Endodermal cell (in vitro differentiated cells): Measurements from ENCODE around the gene SUSD6. TPM values are rescaled to one million over a fixed set of nuclear protein-coding genes. Genes with fewer than 3 reads are reported as not detected.
A peak's percentile ranks its signal among the peaks of the same experiment; 100 is the strongest.

Experiments used
- DNase-seq: peaks from one replicate; pipeline ENCODE4 v3.0.0-alpha.2; 2017
- H3K27ac ChIP-seq: 2 replicates; pipeline ENCODE4 v1.5.1; 2013; ENCODE audit warnings: mild to moderate bottlenecking, low read depth, low read length, moderate library complexity
- H3K27me3 ChIP-seq: 2 replicates; pipeline ENCODE4 v1.6.1; 2013; ENCODE audit warnings: mild to moderate bottlenecking, low read length, moderate library complexity; ENCODE audit not compliant: insufficient read depth, control insufficient read depth, poor library complexity, severe bottlenecking
- H3K36me3 ChIP-seq: 2 replicates; pipeline ENCODE4 v1.7.0; 2013; ENCODE audit warnings: mild to moderate bottlenecking, low read length, moderate library complexity; ENCODE audit not compliant: control insufficient read depth, insufficient read depth
- H3K4me1 ChIP-seq: one replicate; pipeline ENCODE4 v1.7.0; 2013; ENCODE audit warnings: low read length; ENCODE audit not compliant: control insufficient read depth, insufficient read depth
- H3K4me3 ChIP-seq: 2 replicates; pipeline ENCODE4 v1.5.1; 2013; ENCODE audit warnings: mild to moderate bottlenecking, low read length, moderate library complexity
- H3K9ac ChIP-seq: 2 replicates; pipeline ENCODE4 v1.6.1; 2013; ENCODE audit warnings: mild to moderate bottlenecking, low read length, moderate library complexity; ENCODE audit not compliant: poor library complexity, severe bottlenecking; ENCODE audit errors: extremely low read depth
- H3K9me3 ChIP-seq: 2 replicates; pipeline ENCODE4 v1.6.1; 2013; ENCODE audit warnings: mild to moderate bottlenecking, low read length, moderate library complexity; ENCODE audit not compliant: control insufficient read depth
- H3K27ac Mint-ChIP-seq: 2 replicates; pipeline ENCODE4 v1.8.0; 2020; ENCODE audit warnings: mixed read lengths
- H3K27me3 Mint-ChIP-seq: 2 replicates; pipeline ENCODE4 v1.8.0; 2021; ENCODE audit warnings: mild to moderate bottlenecking, mixed read lengths; ENCODE audit not compliant: insufficient read depth
- H3K36me3 Mint-ChIP-seq: 2 replicates; pipeline ENCODE4 v1.8.0; 2020; ENCODE audit warnings: low read depth, mixed read lengths
- H3K4me1 Mint-ChIP-seq: 2 replicates; pipeline ENCODE4 v1.8.0; 2020; ENCODE audit warnings: mixed read lengths
- H3K4me3 Mint-ChIP-seq: 2 replicates; pipeline ENCODE4 v1.8.0; 2020; ENCODE audit warnings: mild to moderate bottlenecking, moderate library complexity, mixed read lengths
- H3K9me3 Mint-ChIP-seq: 2 replicates; pipeline ENCODE4 v1.8.0; 2020; ENCODE audit warnings: mild to moderate bottlenecking, mixed read lengths
- WGBS, 2 experiments: methylation state at CpG; one replicate each; pipeline versions ENCODE4 v1.1.5 to v1.1.7; 2013; ENCODE audit warnings: missing lambda C conversion rate in 2 of 2, mixed read lengths in 1 of 2; ENCODE audit not compliant: insufficient coverage in 1 of 2, insufficient read length in 1 of 2; 5-methylcytosine and 5-hydroxymethylcytosine counted together
- total RNA-seq, 2 donors: library from RNA; stranded (reverse); fragmentation: NEBNext Ultra II Directional in 1 of 2; extraction: Animal tissue kit (Norgen Biotek cat#: 25700) in 1 of 2; gene quantifications; 2 replicates in 1 of 2; 3 replicates in 1 of 2; pipeline ENCODE4 v1.2.1, GENCODE V29; 2021
- TF ChIP-seq, protein P1 (sequence below): fragments of 200-600 bp; sonication (generic); conservative IDR thresholded peaks from 2 replicates; pipeline ENCODE4 v1.5.0; 2021; ENCODE audit warnings: antibody characterized with exemption, mild to moderate bottlenecking

Gene SUSD6
- total RNA-seq, 2 donors from 2014 or later, result 5.7 to 5.9 TPM

DNA sequence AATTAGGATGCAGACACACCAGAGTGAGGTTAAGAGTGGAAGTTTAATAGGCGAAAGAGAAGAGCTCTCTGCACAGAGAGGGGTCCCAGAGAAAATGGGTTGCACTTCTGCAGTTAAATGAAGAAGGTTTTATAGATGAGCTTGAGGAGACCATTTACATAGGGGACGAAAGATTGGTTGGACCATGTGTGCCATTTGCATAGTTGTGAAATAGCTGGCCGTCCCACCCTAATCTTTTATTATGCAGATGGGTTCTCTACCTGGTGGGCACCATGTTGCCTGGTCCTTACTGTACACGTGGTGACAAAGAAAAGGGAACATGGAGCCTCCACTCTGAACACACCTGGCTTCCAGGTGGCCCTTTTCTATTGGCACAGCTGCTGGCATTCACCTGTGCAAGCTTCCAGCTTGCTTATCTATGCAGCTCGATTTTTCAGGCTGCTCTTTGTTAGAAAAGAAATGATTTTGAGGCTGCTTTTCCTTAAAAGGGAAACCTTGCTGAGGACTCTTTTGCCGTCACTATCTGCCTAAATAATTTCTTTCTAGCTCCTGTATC lies 88.4 kb downstream of the SUSD6 start:
- H3K36me3 Mint-ChIP-seq, result no peaks in the 10 kb centered on the region
- Histone ChIP-seq H3K36me3 (no peaks in the 10 kb centered on the region), H3K4me1 (peaks cover 14% of the 10 kb centered on the region), H3K4me3 (no peak overlapping the region), H3K9ac (no peak overlapping the region), H3K9me3 (no peaks in the 10 kb centered on the region), H3K27ac (no peak overlapping the region), H3K27me3 (no peaks in the 10 kb centered on the region)
- WGBS, 2 experiments, result 82 to 83% methylated on average over 4 to 6 of the region's 6 CpGs
- peaks cover 42% of the 10 kb centered on the region for H3K4me1 Mint-ChIP-seq
- H3K27ac Mint-ChIP-seq, result no peak overlapping the region
- TF ChIP-seq, protein P1, sequence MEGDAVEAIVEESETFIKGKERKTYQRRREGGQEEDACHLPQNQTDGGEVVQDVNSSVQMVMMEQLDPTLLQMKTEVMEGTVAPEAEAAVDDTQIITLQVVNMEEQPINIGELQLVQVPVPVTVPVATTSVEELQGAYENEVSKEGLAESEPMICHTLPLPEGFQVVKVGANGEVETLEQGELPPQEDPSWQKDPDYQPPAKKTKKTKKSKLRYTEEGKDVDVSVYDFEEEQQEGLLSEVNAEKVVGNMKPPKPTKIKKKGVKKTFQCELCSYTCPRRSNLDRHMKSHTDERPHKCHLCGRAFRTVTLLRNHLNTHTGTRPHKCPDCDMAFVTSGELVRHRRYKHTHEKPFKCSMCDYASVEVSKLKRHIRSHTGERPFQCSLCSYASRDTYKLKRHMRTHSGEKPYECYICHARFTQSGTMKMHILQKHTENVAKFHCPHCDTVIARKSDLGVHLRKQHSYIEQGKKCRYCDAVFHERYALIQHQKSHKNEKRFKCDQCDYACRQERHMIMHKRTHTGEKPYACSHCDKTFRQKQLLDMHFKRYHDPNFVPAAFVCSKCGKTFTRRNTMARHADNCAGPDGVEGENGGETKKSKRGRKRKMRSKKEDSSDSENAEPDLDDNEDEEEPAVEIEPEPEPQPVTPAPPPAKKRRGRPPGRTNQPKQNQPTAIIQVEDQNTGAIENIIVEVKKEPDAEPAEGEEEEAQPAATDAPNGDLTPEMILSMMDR, result no peak
- no peak for DNase-seq
- H3K27me3 Mint-ChIP-seq, result no peaks in the 10 kb centered on the region
- H3K4me3 Mint-ChIP-seq, result no peak overlapping the region
- no peaks in the 10 kb centered on the region for H3K9me3 Mint-ChIP-seq

DNA sequence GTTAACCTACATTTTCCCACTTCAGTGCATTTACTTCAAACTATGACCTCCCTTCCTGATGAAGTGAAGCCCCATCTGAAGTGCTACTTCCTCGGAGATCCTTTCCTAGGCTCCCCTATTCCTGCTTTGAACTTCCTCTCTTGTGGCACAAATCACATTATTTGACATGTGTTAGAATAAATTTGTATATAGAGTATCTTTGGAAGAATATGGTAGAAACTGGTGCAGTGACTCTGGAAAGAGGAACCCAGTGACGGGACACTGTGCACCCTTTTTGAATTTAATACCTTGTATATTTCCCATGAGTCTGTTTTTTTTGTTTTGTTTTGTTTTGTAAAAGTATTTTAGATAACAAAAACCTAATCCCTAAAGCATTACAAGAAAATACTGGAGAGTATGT lies 89.2 kb downstream of the SUSD6 start:
- Histone ChIP-seq H3K9ac (no peak overlapping the region), H3K27me3 (no peaks in the 10 kb centered on the region), H3K9me3 (no peaks in the 10 kb centered on the region), H3K27ac (no peak overlapping the region), H3K4me3 (no peak overlapping the region), H3K4me1 (peaks cover 9% of the 10 kb centered on the region), H3K36me3 (no peaks in the 10 kb centered on the region)
- H3K27ac Mint-ChIP-seq, result no peak overlapping the region
- DNase-seq, result no peak
- no peak overlapping the region for H3K4me3 Mint-ChIP-seq
- H3K9me3 Mint-ChIP-seq, result no peaks in the 10 kb centered on the region
- H3K36me3 Mint-ChIP-seq, result no peaks in the 10 kb centered on the region
- H3K4me1 Mint-ChIP-seq, result peaks cover 35% of the 10 kb centered on the region
- no peaks in the 10 kb centered on the region for H3K27me3 Mint-ChIP-seq
- 86% methylated on average over 2 of the region's 2 CpGs; no CpG with 5 or more reads in 1 of the 2 experiments for whole genome bisulfite sequencing, 2 experiments
- TF ChIP-seq, protein P1, result no peak

- no peaks in the 10 kb centered on the region for H3K9me3 Mint-ChIP-seq
- WGBS, 2 experiments, result 67 to 84% methylated on average over 1 to 4 of the region's 4 CpGs
- Histone ChIP-seq H3K4me3 (no peak overlapping the region), H3K9ac (no peak overlapping the region), H3K9me3 (no peaks in the 10 kb centered on the region), H3K27me3 (no peaks in the 10 kb centered on the region), H3K36me3 (no peaks in the 10 kb centered on the region), H3K27ac (peak overlapping the region; percentile 81), H3K4me1 (peaks cover 9% of the 10 kb centered on the region)
- peaks cover 29% of the 10 kb centered on the region for H3K4me1 Mint-ChIP-seq
- no peak overlapping the region for H3K4me3 Mint-ChIP-seq
- H3K27ac Mint-ChIP-seq, result peak overlapping the region; percentile 26
- no peak for DNase-seq
- H3K36me3 Mint-ChIP-seq, result no peaks in the 10 kb centered on the region
- TF ChIP-seq, protein P1, result no peak
- no peaks in the 10 kb centered on the region for H3K27me3 Mint-ChIP-seq
Measured at GRCh38 chr14:69701291-69701690, 89.9 kb downstream of the SUSD6 start.
